H1 (cell line): ENCODE results near the gene TMEM255A. TPM values are rescaled to one million over a fixed set of nuclear protein-coding genes. Genes with fewer than 3 reads are reported as not detected.

Source experiments
- CTCF ChIA-PET: fragments of 300-600 bp; sonication (Branson Sonifier 250); formaldehyde crosslinking; loops from one replicate; lab custom pipeline; 2021; ENCODE audit not compliant: partially characterized antibody; lab: Charles Lee
- POLR2A ChIA-PET: fragments of 300-600 bp; sonication (Branson Sonifier 250); formaldehyde crosslinking; loops from one replicate; lab custom pipeline; 2021; ENCODE audit warnings: inconsistent platforms; ENCODE audit not compliant: partially characterized antibody; lab: Charles Lee
- DNase-seq, 2 experiments: peaks; one replicate each; pipeline versions ENCODE4 v3.0.0 to v3.0.0-alpha.2; 2010 to 2022; ENCODE audit warnings: low spot score in 2 of 2, low read depth in 1 of 2, mixed read lengths in 1 of 2
- FAIRE-seq: peaks from 2 replicates; lab custom pipeline; 2011; peaks lifted over from hg19 to GRCh38; lab: Jason Lieb, UNC
- H2AFZ ChIP-seq: 2 replicates; pipeline ENCODE4 v1.8.1; 2012; ENCODE audit warnings: low read length, inconsistent platforms
- H2AK5ac ChIP-seq: 2 replicates; pipeline ENCODE4 v1.6.1; 2013; ENCODE audit warnings: low read depth, low read length
- H2BK120ac ChIP-seq: replicated peaks from 2 replicates; pipeline ENCODE3; 2013; ENCODE audit warnings: low read depth, low read length, inconsistent platforms
- H2BK12ac ChIP-seq: 2 replicates; pipeline ENCODE4 v1.6.1; 2013; ENCODE audit warnings: low read depth, low read length
- H2BK15ac ChIP-seq: 2 replicates; pipeline ENCODE4 v1.6.1; 2013; ENCODE audit warnings: low read length
- H2BK20ac ChIP-seq: 2 replicates; pipeline ENCODE4 v1.6.1; 2013; ENCODE audit warnings: low read length
- H2BK5ac ChIP-seq: 2 replicates; pipeline ENCODE4 v1.6.1; 2013; ENCODE audit warnings: low read depth, low read length
- H3K14ac ChIP-seq: 2 replicates; pipeline ENCODE4 v1.6.1; 2013; ENCODE audit warnings: inconsistent platforms; ENCODE audit not compliant: insufficient read length
- H3K18ac ChIP-seq: 2 replicates; pipeline ENCODE4 v1.6.1; 2013; ENCODE audit warnings: low read length; ENCODE audit errors: extremely low read depth
- H3K23ac ChIP-seq: 2 replicates; pipeline ENCODE4 v1.6.1; 2013; ENCODE audit warnings: inconsistent platforms; ENCODE audit not compliant: insufficient read length
- H3K23me2 ChIP-seq: 2 replicates; pipeline ENCODE4 v1.6.1; 2013; ENCODE audit warnings: low read depth, low read length
- H3K27ac ChIP-seq: 2 replicates; pipeline ENCODE4 v1.6.1; 2011; ENCODE audit warnings: low read depth, low read length, inconsistent platforms
- H3K27me3 ChIP-seq, 4 experiments: replicated peaks in 1 of 4; 1 replicate in 1 of 4; 2 replicates in 3 of 4; pipeline versions ENCODE4 v1.6.1 to v1.8.1; 2011 to 2013; ENCODE audit warnings: low read length in 3 of 4, mild to moderate bottlenecking in 3 of 4, inconsistent platforms in 2 of 4, mixed read lengths in 2 of 4, moderate library complexity in 1 of 4; ENCODE audit not compliant: control insufficient read depth in 3 of 4, insufficient read depth in 3 of 4; ENCODE audit errors: extremely low read depth in 1 of 4
- H3K36me3 ChIP-seq, 4 experiments: 2 replicates each; pipeline versions ENCODE4 v1.6.1 to v1.8.1; 2011 to 2013; ENCODE audit warnings: mild to moderate bottlenecking in 4 of 4, low read length in 3 of 4, moderate library complexity in 2 of 4, control low read depth in 1 of 4, inconsistent platforms in 1 of 4; ENCODE audit not compliant: insufficient read depth in 4 of 4, control insufficient read depth in 2 of 4
- H3K4ac ChIP-seq: replicated peaks from 2 replicates; pipeline ENCODE3; 2013; ENCODE audit warnings: low read length, low read depth, mixed read lengths, inconsistent platforms; ENCODE audit not compliant: insufficient read length
- H3K4me1 ChIP-seq, 4 experiments: replicated peaks in 1 of 4; 1 replicate in 1 of 4; 2 replicates in 3 of 4; pipeline versions ENCODE4 v1.6.1 to v1.8.1; 2011 to 2013; ENCODE audit warnings: low read length in 3 of 4, inconsistent platforms in 2 of 4, mixed read lengths in 1 of 4; ENCODE audit not compliant: insufficient read depth in 4 of 4, control insufficient read depth in 3 of 4
- H3K4me2 ChIP-seq, 2 experiments: 2 replicates each; pipeline versions ENCODE4 v1.6.1 to v1.8.1; 2011 to 2013; ENCODE audit warnings: low read depth in 2 of 2, low read length in 2 of 2, control low read depth in 1 of 2, inconsistent platforms in 1 of 2, mild to moderate bottlenecking in 1 of 2; ENCODE audit not compliant: insufficient read depth in 1 of 2
- H3K4me3 ChIP-seq, 4 experiments: fragments of 200-600, 300-600 bp in 1 of 4; sonication (generic), shearing (Covaris generic), sonication (Bioruptor Twin) in 1 of 4; 2 replicates each; pipeline versions ENCODE4 v1.5.1 to v1.8.1; 2011 to 2016; ENCODE audit warnings: low read length in 4 of 4, low read depth in 3 of 4, control low read depth in 2 of 4, inconsistent platforms in 2 of 4, mild to moderate bottlenecking in 2 of 4, mixed read lengths in 1 of 4, moderate library complexity in 1 of 4; ENCODE audit not compliant: insufficient read depth in 2 of 4; ENCODE audit errors: extremely low read depth in 1 of 4
- H3K56ac ChIP-seq: replicated peaks from 2 replicates; pipeline ENCODE3; 2013; ENCODE audit warnings: low read depth, mild to moderate bottlenecking, mixed read lengths, low read length, inconsistent platforms; ENCODE audit not compliant: insufficient read length
- H3K79me1 ChIP-seq: 2 replicates; pipeline ENCODE4 v1.6.1; 2013; ENCODE audit warnings: low read depth, low read length, control low read depth
- H3K79me2 ChIP-seq, 2 experiments: 2 replicates each; pipeline versions ENCODE4 v1.6.1 to v1.8.1; 2012 to 2013; ENCODE audit warnings: low read length in 2 of 2, mild to moderate bottlenecking in 2 of 2, inconsistent platforms in 1 of 2; ENCODE audit not compliant: insufficient read depth in 2 of 2, control insufficient read depth in 1 of 2
- H3K9ac ChIP-seq, 4 experiments: replicated peaks in 1 of 4; 1 replicate in 1 of 4; 2 replicates in 3 of 4; pipeline versions ENCODE4 v1.6.1 to v1.8.1; 2011 to 2013; ENCODE audit warnings: low read depth in 3 of 4, low read length in 3 of 4, control low read depth in 2 of 4, mild to moderate bottlenecking in 2 of 4, moderate library complexity in 2 of 4, inconsistent platforms in 1 of 4; ENCODE audit errors: extremely low read depth in 1 of 4
- H3K9me3 ChIP-seq, 2 experiments: 2 replicates each; pipeline versions ENCODE4 v1.6.1 to v1.8.1; 2012 to 2013; ENCODE audit warnings: mild to moderate bottlenecking in 2 of 2, moderate library complexity in 2 of 2, control low read depth in 1 of 2, inconsistent platforms in 1 of 2, low read depth in 1 of 2, low read length in 1 of 2, mixed read lengths in 1 of 2; ENCODE audit not compliant: insufficient read depth in 2 of 2
- H4K20me1 ChIP-seq, 2 experiments: replicated peaks in 1 of 2; 2 replicates each; pipeline versions ENCODE3 to v1.8.1; 2011 to 2013; ENCODE audit warnings: inconsistent platforms in 2 of 2, low read length in 2 of 2, mild to moderate bottlenecking in 1 of 2; ENCODE audit not compliant: insufficient read depth in 2 of 2, control insufficient read depth in 1 of 2
- H4K5ac ChIP-seq: 2 replicates; pipeline ENCODE4 v1.6.1; 2013; ENCODE audit warnings: low read length, low read depth, mixed read lengths, inconsistent platforms; ENCODE audit not compliant: insufficient read length
- H4K8ac ChIP-seq: 2 replicates; pipeline ENCODE4 v1.8.0; 2013; ENCODE audit warnings: mild to moderate bottlenecking, moderate library complexity, low read length, inconsistent platforms; ENCODE audit not compliant: insufficient read depth; ENCODE audit errors: extremely low read depth
- H4K91ac ChIP-seq: replicated peaks from 2 replicates; pipeline ENCODE3; 2013; ENCODE audit warnings: low read length, mixed read lengths, inconsistent platforms; ENCODE audit not compliant: insufficient read length
- CEBPB ChIP-seq: IDR thresholded peaks from 2 replicates; pipeline ENCODE4 v1.6.1; 2012; ENCODE audit warnings: low read depth, low read length
- CTBP2 ChIP-seq: IDR thresholded peaks from 2 replicates; pipeline ENCODE4 v1.7.0; 2011; ENCODE audit warnings: borderline replicate concordance, mild to moderate bottlenecking, moderate library complexity, mixed read lengths, low read length; ENCODE audit not compliant: insufficient read depth, insufficient read length
- GABPA ChIP-seq: IDR thresholded peaks from 2 replicates; pipeline ENCODE4 v1.6.1; 2011; ENCODE audit warnings: mild to moderate bottlenecking, low read length, moderate library complexity, borderline replicate concordance; ENCODE audit not compliant: insufficient read depth
- GTF2F1 ChIP-seq: IDR thresholded peaks from 2 replicates; pipeline ENCODE4 v1.6.1; 2012; ENCODE audit warnings: low read depth, low read length, improper control_type of control experiment, borderline replicate concordance
- JUND ChIP-seq: IDR thresholded peaks from 2 replicates; pipeline ENCODE4 v1.6.1; 2011; ENCODE audit warnings: mild to moderate bottlenecking, improper control_type of control experiment, low read length
- SAP30 ChIP-seq: fragments of 300-600 bp; sonication (generic); IDR thresholded peaks from 2 replicates; pipeline ENCODE4 v1.7.1; 2012; ENCODE audit warnings: low read length, moderate library complexity, mild to moderate bottlenecking, inconsistent platforms; ENCODE audit not compliant: insufficient read depth, insufficient replicate concordance
- SUZ12 ChIP-seq: fragments of 200-600 bp; sonication (generic); IDR thresholded peaks from 2 replicates; pipeline ENCODE4 v1.6.1; 2012; ENCODE audit warnings: mild to moderate bottlenecking, inconsistent platforms, low read length, moderate library complexity, mixed read lengths
- TBP ChIP-seq: IDR thresholded peaks from 2 replicates; pipeline ENCODE4 v1.6.1; 2011; ENCODE audit warnings: low read depth, low read length, improper control_type of control experiment
- WGBS, 2 experiments: shearing (Covaris generic) in 1 of 2; methylation state at CpG; one replicate each; pipeline versions ENCODE4 v1.1.6 to v1.1.7; 2013 to 2015; ENCODE audit warnings: low lambda C conversion rate in 2 of 2, mixed read lengths in 2 of 2, inconsistent platforms in 1 of 2, low coverage in 1 of 2, missing lambda C conversion rate in 1 of 2; ENCODE audit not compliant: insufficient replicate concordance in 2 of 2, insufficient coverage in 1 of 2, insufficient read length in 1 of 2; ENCODE audit errors: extremely low coverage in 1 of 2, missing lambda C conversion rate in 1 of 2; 5-methylcytosine and 5-hydroxymethylcytosine counted together
- polyA plus RNA-seq, 7 experiments: library from polyadenylated mRNA; depleted of rRNA in 3 of 7; stranded (reverse) in 5 of 7; unstranded in 2 of 7; fragments of >200 nt in 5 of 7; fragments of 200-250 nt in 2 of 7; gene quantifications; 1 replicate in 5 of 7; 2 replicates in 1 of 7; 4 replicates in 1 of 7; pipeline versions ENCODE4 v1.2.1 to v1.2.3, GENCODE V29; 2011 to 2013; ENCODE audit warnings: missing spikeins in 2 of 7, mixed read lengths in 2 of 7
- total RNA-seq: library from RNA; stranded (reverse); fragmentation: NEBNext Ultra II Directional; extraction: Animal tissue kit (Norgen Biotek cat#: 25700); gene quantifications from 2 replicates; pipeline ENCODE4 v1.2.1, GENCODE V29; 2021
- TF ChIP-seq, protein P1 (sequence below): IDR thresholded peaks from 2 replicates; pipeline ENCODE4 v1.6.1; 2011; ENCODE audit warnings: low read depth, mild to moderate bottlenecking, low read length; ENCODE audit not compliant: insufficient read depth
- TF ChIP-seq, protein P2 (sequence below): IDR thresholded peaks from 2 replicates; pipeline ENCODE4 v1.6.1; 2011; ENCODE audit warnings: low read length, improper control_type of control experiment
- TF ChIP-seq, protein P3 (sequence below): IDR thresholded peaks from 2 replicates; pipeline ENCODE4 v1.6.1; 2012; ENCODE audit warnings: inconsistent platforms

The TMEM255A gene
- total and polyA plus RNA-seq, 2 of the 8 experiments (the other 6 are each of a cell fraction or from before 2014, with no cell fraction given): 0.73 to 2.3 TPM

DNA sequence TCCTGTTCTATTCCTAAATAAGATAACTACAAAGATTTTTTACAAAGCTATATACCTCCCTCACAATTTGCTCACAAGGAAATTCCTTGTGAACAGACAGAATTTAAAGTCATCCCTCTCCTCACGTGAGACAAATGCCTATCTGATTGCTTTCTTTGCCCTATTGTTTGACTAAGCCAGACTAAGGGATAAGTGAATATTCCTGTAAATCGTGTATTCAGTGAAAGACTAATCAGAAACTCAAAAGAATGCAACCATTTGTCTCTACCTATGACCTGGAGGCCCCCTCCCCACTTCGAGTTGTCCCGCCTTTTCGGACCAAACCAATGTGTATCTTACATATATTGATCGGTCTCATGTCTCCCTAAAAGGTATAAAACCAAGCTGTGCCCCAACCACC lies 76.0 kb downstream of the TMEM255A start:
- FAIRE-seq (no peak), DNase-seq (no peak)
- Histone ChIP-seq H3K23ac (no peak overlapping the region), H3K36me3 (peaks cover 0 to 3% (median 0%) of the 10 kb centered on the region in 4 experiments; a peak in 2 of 8 replicates), H4K8ac (no peak overlapping the region), H2BK20ac (no peak overlapping the region), H3K27me3 (no peaks in the 10 kb centered on the region), H2BK15ac (no peak overlapping the region), H3K9me3 (peaks cover 0 to 3% of the 10 kb centered on the region in 2 experiments; a peak in 2 of 4 replicates), H4K20me1 (no peaks in the 10 kb centered on the region), H2BK12ac (no peak overlapping the region), H2BK5ac (no peak overlapping the region), H4K91ac (no peak overlapping the region), H3K4me1 (no peaks in the 10 kb centered on the region), H4K5ac (no peak overlapping the region), H3K14ac (no peak overlapping the region), H2BK120ac (no peak overlapping the region), H3K4ac (no peak overlapping the region), H3K56ac (no peak overlapping the region), H3K79me2 (no peaks in the 10 kb centered on the region), H3K27ac (no peak overlapping the region), H2AFZ (no peak overlapping the region), H3K4me3 (no peak overlapping the region), H3K23me2 (no peaks in the 10 kb centered on the region), H3K18ac (no peak overlapping the region), H2AK5ac (no peak overlapping the region), H3K4me2 (no peak overlapping the region), H3K79me1 (no peaks in the 10 kb centered on the region), H3K9ac (no peak overlapping the region)
- ChIA-PET CTCF (no interaction called here), POLR2A (no interaction called here)
- TF ChIP-seq TBP (no peak), SUZ12 (no peak), CEBPB (no peak), GABPA (no peak), GTF2F1 (no peak), JUND (no peak), SAP30 (no peak), CTBP2 (no peak)
- TF ChIP-seq, protein P1, sequence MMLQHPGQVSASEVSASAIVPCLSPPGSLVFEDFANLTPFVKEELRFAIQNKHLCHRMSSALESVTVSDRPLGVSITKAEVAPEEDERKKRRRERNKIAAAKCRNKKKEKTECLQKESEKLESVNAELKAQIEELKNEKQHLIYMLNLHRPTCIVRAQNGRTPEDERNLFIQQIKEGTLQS: no peak
- TF ChIP-seq, protein P2, sequence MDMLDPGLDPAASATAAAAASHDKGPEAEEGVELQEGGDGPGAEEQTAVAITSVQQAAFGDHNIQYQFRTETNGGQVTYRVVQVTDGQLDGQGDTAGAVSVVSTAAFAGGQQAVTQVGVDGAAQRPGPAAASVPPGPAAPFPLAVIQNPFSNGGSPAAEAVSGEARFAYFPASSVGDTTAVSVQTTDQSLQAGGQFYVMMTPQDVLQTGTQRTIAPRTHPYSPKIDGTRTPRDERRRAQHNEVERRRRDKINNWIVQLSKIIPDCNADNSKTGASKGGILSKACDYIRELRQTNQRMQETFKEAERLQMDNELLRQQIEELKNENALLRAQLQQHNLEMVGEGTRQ: no peak
- TF ChIP-seq, protein P3, sequence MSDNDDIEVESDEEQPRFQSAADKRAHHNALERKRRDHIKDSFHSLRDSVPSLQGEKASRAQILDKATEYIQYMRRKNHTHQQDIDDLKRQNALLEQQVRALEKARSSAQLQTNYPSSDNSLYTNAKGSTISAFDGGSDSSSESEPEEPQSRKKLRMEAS: no peak
- WGBS, 2 experiments: 68% methylated on average over 6 of the region's 6 CpGs; no CpG with 5 or more reads in 1 of the 2 experiments
